CD4-positive, alpha-beta T cell (primary cell): Measurements from ENCODE around the gene DMRTC2. TPM values are rescaled to one million over a fixed set of nuclear protein-coding genes. Genes with fewer than 3 reads are reported as not detected.

Experiments used
- ATAC-seq: fragments of 200-7000 bp; cut with Tn5 transposase; one replicate; pipeline ENCODE4 v1.10.0; 2022; ENCODE audit warnings: mild to moderate bottlenecking; ENCODE audit not compliant: poor library complexity
- CTCF ChIA-PET: fragments of 350-600 bp; sonication (Branson Sonifier 250); formaldehyde crosslinking; loops from one replicate; lab custom pipeline; 2021; ENCODE audit warnings: antibody characterized with exemption, inconsistent platforms; lab: Charles Lee
- POLR2A ChIA-PET: fragments of 350-600 bp; sonication (Branson Sonifier 250); formaldehyde crosslinking; loops from one replicate; lab custom pipeline; 2021; ENCODE audit warnings: antibody characterized with exemption, inconsistent platforms; lab: Charles Lee
- DNase-seq, 14 experiments: peaks; one replicate each; pipeline ENCODE4 v3.0.0-alpha.2; 2013 to 2020; ENCODE audit warnings: mixed read lengths in 2 of 14
- H3K27ac ChIP-seq, 2 donors: one replicate each; pipeline versions ENCODE4 v1.5.1 to v1.7.0; 2013; ENCODE audit warnings: low read length in 2 of 2, low read depth in 1 of 2, mild to moderate bottlenecking in 1 of 2
- H3K27me3 ChIP-seq, 2 experiments: 1 replicate in 1 of 2; 2 replicates in 1 of 2; pipeline versions ENCODE4 v1.6.1 to v1.7.0; 2013; ENCODE audit warnings: low read length in 2 of 2, control low read depth in 1 of 2, mild to moderate bottlenecking in 1 of 2, moderate library complexity in 1 of 2; ENCODE audit not compliant: insufficient read depth in 2 of 2, control insufficient read depth in 1 of 2
- H3K36me3 ChIP-seq: one replicate; pipeline ENCODE4 v1.6.1; 2013; ENCODE audit warnings: low read length, control low read depth; ENCODE audit not compliant: insufficient read depth
- H3K4me1 ChIP-seq: one replicate; pipeline ENCODE4 v1.6.1; 2013; ENCODE audit warnings: low read length, control low read depth; ENCODE audit not compliant: insufficient read depth
- H3K4me3 ChIP-seq: one replicate; pipeline ENCODE4 v1.5.1; 2013; ENCODE audit warnings: mild to moderate bottlenecking, low read length, moderate library complexity
- H3K9me3 ChIP-seq, 2 experiments: 1 replicate in 1 of 2; 2 replicates in 1 of 2; pipeline versions ENCODE4 v1.6.1 to v1.7.0; 2013; ENCODE audit warnings: low read length in 2 of 2, mild to moderate bottlenecking in 2 of 2, control low read depth in 1 of 2, moderate library complexity in 1 of 2; ENCODE audit not compliant: control insufficient read depth in 1 of 2, insufficient read depth in 1 of 2
- H3K27ac Mint-ChIP-seq: one replicate; pipeline ENCODE4 v1.8.0; 2020; ENCODE audit warnings: mixed read lengths
- H3K27me3 Mint-ChIP-seq: one replicate; pipeline ENCODE4 v1.8.0; 2021; ENCODE audit warnings: mixed read lengths
- H3K36me3 Mint-ChIP-seq: one replicate; pipeline ENCODE4 v1.8.0; 2021; ENCODE audit warnings: low read depth, mixed read lengths
- H3K4me1 Mint-ChIP-seq: one replicate; pipeline ENCODE4 v1.8.0; 2021; ENCODE audit warnings: low read depth, mixed read lengths
- H3K4me3 Mint-ChIP-seq: one replicate; pipeline ENCODE4 v1.8.0; 2020; ENCODE audit warnings: mild to moderate bottlenecking, mixed read lengths
- H3K9me3 Mint-ChIP-seq: one replicate; pipeline ENCODE4 v1.8.0; 2020; ENCODE audit warnings: mixed read lengths
- intact Hi-C, 2 experiments: fragments of 100-400 bp; cut with DNase I in 1 of 2; cut with micrococcal nuclease in 1 of 2; formaldehyde crosslinking; loops; one replicate each; pipeline versions ENCODE4 v1.15.1 to v1.9.0; 2023 to 2025; cut with DNase I, micrococcal nuclease
- total RNA-seq, 174 experiments: library from RNA in 2 of 174; stranded (reverse) in 2 of 174; gene quantifications; one replicate each; pipeline ENCODE4 v1.2.3 and lab custom pipeline; 2021 to 2026
- TF ChIP-seq, protein P1 (sequence below): fragments of 200-600 bp; IDR thresholded peaks from one replicate; pipeline ENCODE4 v1.8.0; 2022; ENCODE audit warnings: antibody characterized with exemption, mild to moderate bottlenecking

DMRTC2 gene
- total RNA-seq, 2 experiments from 2014 or later, result not detected

DNA sequence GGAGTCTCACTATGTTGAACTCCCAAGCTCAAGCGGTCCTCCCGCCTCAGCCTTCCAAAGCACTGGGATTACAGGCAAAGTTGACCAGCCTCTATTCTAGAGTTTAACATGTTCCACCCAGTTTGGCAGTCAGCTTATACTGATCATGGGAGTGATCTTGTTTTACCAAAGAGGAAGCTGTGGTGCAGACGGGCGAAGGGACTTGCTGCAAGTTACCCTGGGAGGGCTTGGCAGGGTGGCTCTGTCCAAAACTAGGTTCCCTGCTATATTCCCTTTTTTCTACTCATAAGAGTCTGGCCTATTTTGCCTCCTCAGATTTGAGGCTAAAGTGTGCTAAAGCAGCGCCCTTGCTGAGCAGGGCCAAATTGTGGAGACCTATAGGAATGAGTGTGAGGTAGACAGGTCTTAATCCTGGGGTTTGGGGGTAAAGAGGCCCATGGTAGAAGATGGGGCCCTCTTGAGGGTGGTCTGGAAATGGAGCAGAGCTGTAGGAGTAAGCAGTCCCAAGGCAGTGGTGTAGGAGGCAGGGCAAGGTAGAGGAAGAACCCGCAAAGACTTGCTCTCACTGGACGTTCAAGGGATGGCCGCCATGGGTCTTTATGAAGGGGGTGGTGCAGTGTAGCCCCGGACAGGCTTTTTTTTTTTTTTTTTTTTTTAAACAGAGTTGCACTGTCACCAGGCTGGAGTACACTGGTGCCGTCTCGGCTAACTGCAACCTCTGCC, 18.5 kb downstream of the DMRTC2 start:
- H3K27me3 Mint-ChIP-seq, result no peaks in the 10 kb centered on the region
- no peak overlapping the region for H3K4me3 ChIP-seq
- no peaks in the 10 kb centered on the region for H3K9me3 Mint-ChIP-seq
- POLR2A ChIA-PET, result interaction anchor here (0.7 to 2.4 kb wide), 5 partner anchors 8 to 80 kb away, joined by 3 to 21 read pairs (median 3); no protein-coding TSS in a partner anchor
- no peaks in the 10 kb centered on the region for H3K9me3 ChIP-seq
- peaks cover 63% of the 10 kb centered on the region for H3K4me1 Mint-ChIP-seq
- H3K4me3 Mint-ChIP-seq, result no peak overlapping the region
- TF ChIP-seq, protein P1, sequence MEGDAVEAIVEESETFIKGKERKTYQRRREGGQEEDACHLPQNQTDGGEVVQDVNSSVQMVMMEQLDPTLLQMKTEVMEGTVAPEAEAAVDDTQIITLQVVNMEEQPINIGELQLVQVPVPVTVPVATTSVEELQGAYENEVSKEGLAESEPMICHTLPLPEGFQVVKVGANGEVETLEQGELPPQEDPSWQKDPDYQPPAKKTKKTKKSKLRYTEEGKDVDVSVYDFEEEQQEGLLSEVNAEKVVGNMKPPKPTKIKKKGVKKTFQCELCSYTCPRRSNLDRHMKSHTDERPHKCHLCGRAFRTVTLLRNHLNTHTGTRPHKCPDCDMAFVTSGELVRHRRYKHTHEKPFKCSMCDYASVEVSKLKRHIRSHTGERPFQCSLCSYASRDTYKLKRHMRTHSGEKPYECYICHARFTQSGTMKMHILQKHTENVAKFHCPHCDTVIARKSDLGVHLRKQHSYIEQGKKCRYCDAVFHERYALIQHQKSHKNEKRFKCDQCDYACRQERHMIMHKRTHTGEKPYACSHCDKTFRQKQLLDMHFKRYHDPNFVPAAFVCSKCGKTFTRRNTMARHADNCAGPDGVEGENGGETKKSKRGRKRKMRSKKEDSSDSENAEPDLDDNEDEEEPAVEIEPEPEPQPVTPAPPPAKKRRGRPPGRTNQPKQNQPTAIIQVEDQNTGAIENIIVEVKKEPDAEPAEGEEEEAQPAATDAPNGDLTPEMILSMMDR, result no peak
- no peak for DNase-seq
- CTCF ChIA-PET, result interaction anchor here (1.2 to 3.1 kb wide), 4 partner anchors 10 to 96 kb away, joined by 3 to 12 read pairs (median 6); partner anchors contain the start of gene RABAC1
- H3K4me1 ChIP-seq, result peaks cover 82% of the 10 kb centered on the region
- H3K27ac ChIP-seq, result peak overlapping the region; percentile 5 to 26
- H3K27me3 ChIP-seq, result no peaks in the 10 kb centered on the region
- peak overlapping the region; percentile 86 for H3K27ac Mint-ChIP-seq
- peaks cover 69% of the 10 kb centered on the region for H3K36me3 Mint-ChIP-seq
- no peak for ATAC-seq
- H3K36me3 ChIP-seq, result peaks cover 59% of the 10 kb centered on the region
- intact Hi-C loops, result no loop called here

DNA sequence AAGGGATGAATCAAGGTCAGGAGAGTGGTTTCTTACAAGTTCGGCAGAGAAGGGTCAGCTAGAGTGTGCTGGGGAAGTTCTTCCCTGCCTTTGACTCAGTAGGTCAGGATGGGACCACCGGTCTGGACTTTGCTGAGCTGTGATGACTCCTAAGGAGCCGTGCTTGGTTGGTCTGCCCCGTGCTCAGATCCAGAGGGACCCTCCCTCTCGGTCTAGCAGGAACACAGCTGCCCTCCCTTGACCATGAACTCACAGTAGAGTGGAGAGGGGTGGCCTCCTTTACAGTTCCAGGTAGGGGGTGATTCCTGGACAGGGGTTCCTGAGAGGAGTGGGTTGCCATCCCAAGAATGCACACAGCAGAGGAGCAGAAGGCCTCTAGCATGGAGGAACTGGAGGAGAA, 19.5 kb downstream of the DMRTC2 start:
- TF ChIP-seq, protein P1, result no peak
- H3K27me3 Mint-ChIP-seq, result no peaks in the 10 kb centered on the region
- peaks cover 79% of the 10 kb centered on the region for H3K36me3 Mint-ChIP-seq
- H3K4me3 ChIP-seq, result no peak overlapping the region
- H3K27ac ChIP-seq, result peak overlapping the region in 1 of 2 donors; percentile 22
- H3K36me3 ChIP-seq, result peaks cover 69% of the 10 kb centered on the region
- H3K4me1 ChIP-seq, result peaks cover 88% of the 10 kb centered on the region
- CTCF ChIA-PET, result interaction anchor here (0.9 to 3.1 kb wide), 2 partner anchors 9 to 24 kb away, joined by 4 to 12 read pairs; no protein-coding TSS in a partner anchor
- peaks cover 64% of the 10 kb centered on the region for H3K4me1 Mint-ChIP-seq
- H3K27ac Mint-ChIP-seq, result peak overlapping the region; percentile 54
- H3K9me3 ChIP-seq, result no peaks in the 10 kb centered on the region
- no peaks in the 10 kb centered on the region for H3K27me3 ChIP-seq
- POLR2A ChIA-PET, result interaction anchor here (0.7 to 1.5 kb wide), 4 partner anchors 11 to 79 kb away, joined by 3 to 4 read pairs (median 4); no protein-coding TSS in a partner anchor
- DNase-seq (no peak), ATAC-seq (no peak)
- H3K9me3 Mint-ChIP-seq, result no peaks in the 10 kb centered on the region
- intact Hi-C loops, result no loop called here
- peak overlapping the region; percentile 63 for H3K4me3 Mint-ChIP-seq

DNA sequence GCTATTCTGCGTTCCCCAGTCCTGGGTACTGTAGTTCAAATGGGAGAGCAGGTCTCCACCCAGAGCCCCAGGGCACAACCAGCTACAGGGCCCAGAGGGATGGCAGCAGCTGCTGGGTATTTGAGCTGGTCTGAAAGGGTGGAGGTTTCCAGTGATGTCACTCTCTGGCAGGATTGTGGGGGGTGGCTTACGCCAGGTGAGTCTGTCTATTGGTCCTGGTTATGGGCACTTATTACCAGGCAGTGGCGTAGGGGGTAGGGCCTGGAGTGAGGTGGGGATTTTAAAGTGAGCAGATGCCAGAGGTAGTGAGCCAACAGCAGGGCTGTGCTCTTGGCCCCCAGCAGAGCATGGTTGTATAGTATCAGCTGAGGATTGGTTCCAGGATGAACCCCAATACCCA, 21.4 kb downstream of the DMRTC2 start:
- TF ChIP-seq, protein P1, result no peak
- POLR2A ChIA-PET, result interaction anchor here (1.0 kb wide), 1 partner anchor 9 kb away, joined by 6 read pairs; no protein-coding TSS in a partner anchor
- Mint-ChIP-seq H3K9me3 (no peaks in the 10 kb centered on the region), H3K4me1 (peaks cover 67% of the 10 kb centered on the region), H3K4me3 (peak overlapping the region; percentile 15), H3K27ac (peak overlapping the region; percentile 80), H3K36me3 (peaks cover 81% of the 10 kb centered on the region), H3K27me3 (no peaks in the 10 kb centered on the region)
- Histone ChIP-seq H3K4me3 (no peak overlapping the region), H3K36me3 (peaks cover 80% of the 10 kb centered on the region), H3K27me3 (no peaks in the 10 kb centered on the region), H3K27ac (peak overlapping the region in 1 of 2 donors; percentile 16), H3K4me1 (peaks cover 98% of the 10 kb centered on the region), H3K9me3 (no peaks in the 10 kb centered on the region)
- CTCF ChIA-PET, result interaction anchor here (1.0 kb wide), 1 partner anchor 22 kb away, joined by 3 read pairs; no protein-coding TSS in a partner anchor
- ATAC-seq (no peak), DNase-seq (no peak)
- intact Hi-C loops, result no loop called here
